Measurements from ENCODE around the gene FAM114A1.

Gene FAM114A1

GRCh38 chr4:38846015-38846414 is 21.6 kb upstream of the FAM114A1 start:
- H3K27me3 Mint-ChIP-seq = no peaks in the 10 kb centered on the region
- no peak overlapping the region for H3K4me3 Mint-ChIP-seq
- H3K27ac Mint-ChIP-seq = no peak overlapping the region
- no peaks in the 10 kb centered on the region for H3K4me1 Mint-ChIP-seq
- no peak for DNase-seq
- peaks cover 22 to 30% of the 10 kb centered on the region in 2 donors for H3K9me3 Mint-ChIP-seq
- ATAC-seq = no peak

GRCh38 chr4:38855466-38855865 is 12.1 kb upstream of the FAM114A1 start:
- H3K9me3 Mint-ChIP-seq = peaks cover 1 to 7% of the 10 kb centered on the region in 2 donors
- H3K27ac Mint-ChIP-seq = peak overlapping the region in 1 of 2 donors; percentile 98
- peak overlapping the region; percentile 43 to 76 for H3K4me3 Mint-ChIP-seq
- H3K27me3 Mint-ChIP-seq = no peaks in the 10 kb centered on the region
- ATAC-seq (no peak), DNase-seq (no peak)
- H3K4me1 Mint-ChIP-seq = peaks cover 27% of the 10 kb centered on the region

GRCh38 chr4:38856046-38856445 is 11.6 kb upstream of the FAM114A1 start:
- no peak for DNase-seq

DNA sequence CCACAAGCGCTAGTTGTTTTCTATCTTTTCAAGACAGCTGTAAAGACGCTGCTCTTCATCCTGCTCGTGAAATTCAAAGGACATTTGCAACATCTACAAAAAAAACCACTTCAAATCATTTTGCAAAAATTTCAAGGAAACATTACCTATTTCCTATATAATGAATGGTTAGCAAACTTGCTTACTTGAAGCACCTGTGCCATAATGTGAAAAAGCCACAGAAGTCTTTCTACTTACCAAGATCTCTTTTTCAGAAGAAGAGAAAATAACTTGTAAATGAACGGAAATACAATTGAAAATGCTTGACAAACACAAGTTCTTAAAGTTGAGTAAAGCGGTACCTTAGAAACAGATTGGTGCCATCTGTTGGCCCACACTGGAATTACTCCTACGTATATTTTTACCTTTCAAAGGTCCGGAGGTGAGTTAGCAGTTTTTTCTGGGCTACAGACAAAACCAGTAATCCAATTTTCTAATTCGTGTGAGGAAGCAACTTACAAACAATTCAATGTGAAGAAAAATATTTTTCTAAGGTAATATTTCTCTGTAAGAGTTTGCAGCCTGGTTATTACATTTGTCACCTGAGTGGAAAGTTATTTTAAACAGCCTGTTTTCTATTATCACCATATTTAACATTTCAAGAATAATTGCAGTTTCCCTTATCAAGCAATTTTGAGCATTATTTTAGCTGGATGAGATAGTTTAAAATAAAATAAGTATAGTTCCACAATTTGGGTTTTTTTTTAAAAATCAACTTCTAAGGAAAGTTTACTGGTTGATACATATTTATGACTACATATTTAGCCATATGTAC is 10.9 kb upstream of the FAM114A1 start, which contains the start of gene TLR6:
Gene TLR6 (minus strand): TSS at position 294 of the 814 bp plus-strand sequence. CDS start 27,344 bp downstream, outside the sequence.
- peaks cover 36% of the 10 kb centered on the region for H3K4me1 Mint-ChIP-seq
- H3K9me3 Mint-ChIP-seq = peaks cover 0 to under 1% of the 10 kb centered on the region in 2 donors
- H3K27ac Mint-ChIP-seq = peak within 1 kb of the TSS; percentile 43 to 98
- peak within 1 kb of the TSS; percentile 66 to 76 for H3K4me3 Mint-ChIP-seq
- H3K27me3 Mint-ChIP-seq = peaks cover 3% of the 10 kb centered on the region
- peak; percentile 57 for ATAC-seq
- DNase-seq = peak; percentile 62 to 68

More at GRCh38 chr4:38856046-38856445, 11.6 kb upstream of the FAM114A1 start:
- H3K27me3 Mint-ChIP-seq = no peaks in the 10 kb centered on the region
- ATAC-seq = peak; percentile 33
- peaks cover 0 to 5% of the 10 kb centered on the region in 2 donors for H3K9me3 Mint-ChIP-seq
- peak overlapping the region; percentile 43 to 76 for H3K4me3 Mint-ChIP-seq
- peaks cover 32% of the 10 kb centered on the region for H3K4me1 Mint-ChIP-seq
- H3K27ac Mint-ChIP-seq = peak overlapping the region; percentile 43 to 98

GRCh38 chr4:38857354-38858096 is 10.1 kb upstream of the FAM114A1 start:
- peak; percentile 30 to 52 for DNase-seq
- peak overlapping the region; percentile 66 to 76 for H3K4me3 Mint-ChIP-seq
- peak; percentile 85 for ATAC-seq

GRCh38 chr4:38858097-38858420 is 9.5 kb upstream of the FAM114A1 start:
- H3K4me1 Mint-ChIP-seq = peaks cover 36% of the 10 kb centered on the region
- peak overlapping the region; percentile 43 to 98 for H3K27ac Mint-ChIP-seq
- H3K27me3 Mint-ChIP-seq = peaks cover 6% of the 10 kb centered on the region
- ATAC-seq (no peak), DNase-seq (no peak)
- peak overlapping the region; percentile 66 to 76 for H3K4me3 Mint-ChIP-seq
- no peaks in the 10 kb centered on the region for H3K9me3 Mint-ChIP-seq

More at GRCh38 chr4:38857354-38858096, 10.1 kb upstream of the FAM114A1 start:
- Mint-ChIP-seq H3K27me3 (peaks cover 6% of the 10 kb centered on the region), H3K27ac (peak overlapping the region; percentile 43 to 98), H3K4me1 (peaks cover 36% of the 10 kb centered on the region), H3K9me3 (no peaks in the 10 kb centered on the region)

DNA sequence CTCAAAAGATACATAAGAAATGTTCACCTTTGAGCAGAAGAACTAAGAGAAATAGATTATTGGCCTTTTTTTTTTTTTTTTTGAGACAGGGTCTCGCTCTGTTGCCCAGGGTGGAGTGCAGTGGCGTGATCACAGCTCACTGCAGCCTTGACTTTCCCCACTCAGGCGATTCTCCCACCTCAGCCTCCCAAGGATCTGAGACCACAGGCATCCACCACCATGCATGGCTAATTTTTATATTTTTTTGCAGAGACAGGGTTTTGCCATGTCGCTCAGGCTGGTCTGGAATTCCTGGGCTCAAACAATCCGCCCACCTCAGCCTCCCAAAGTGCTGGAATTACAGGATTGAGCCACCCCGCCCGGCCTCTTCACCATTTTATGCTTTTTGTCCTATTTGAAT is 8.1 kb upstream of the FAM114A1 start:
- Mint-ChIP-seq H3K27me3 (peaks cover 6% of the 10 kb centered on the region), H3K27ac (no peak overlapping the region), H3K4me3 (no peak overlapping the region), H3K9me3 (no peaks in the 10 kb centered on the region), H3K4me1 (peaks cover 36% of the 10 kb centered on the region)
- no peak for ATAC-seq
- no peak for DNase-seq

DNA sequence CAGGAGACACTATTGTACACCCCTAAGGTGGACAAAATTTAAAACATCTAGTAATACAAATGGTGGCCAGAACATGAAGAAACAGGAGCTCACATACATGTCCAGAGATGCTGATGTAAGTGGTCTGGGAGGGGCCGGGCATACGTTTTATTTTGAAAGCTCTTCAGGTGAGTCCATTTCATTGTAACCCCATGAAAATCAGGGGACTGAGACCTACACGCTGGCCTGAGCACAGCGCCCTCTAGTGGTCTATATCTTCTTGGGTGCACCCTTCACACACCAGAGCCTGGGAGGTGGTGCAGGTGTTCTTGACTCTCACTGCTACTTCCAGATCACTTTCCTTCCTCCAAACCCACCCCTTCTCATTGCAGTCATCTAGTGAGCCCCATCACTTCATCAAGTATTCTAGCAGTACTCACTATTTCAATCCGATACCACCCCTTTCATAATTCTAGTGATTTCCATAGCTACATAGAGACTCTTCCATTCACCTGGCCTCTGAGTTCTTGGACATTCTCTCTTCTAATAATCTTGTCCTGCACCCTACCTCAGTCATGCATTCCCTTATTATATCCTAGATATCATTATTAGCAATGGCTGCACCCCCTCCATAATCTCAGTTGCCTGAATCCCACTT is 6.7 kb upstream of the FAM114A1 start:
- ATAC-seq (peak; percentile 76), DNase-seq (peak; percentile 59 to 67)
- no peaks in the 10 kb centered on the region for H3K9me3 Mint-ChIP-seq
- H3K4me1 Mint-ChIP-seq = peaks cover 35% of the 10 kb centered on the region
- peaks cover 6% of the 10 kb centered on the region for H3K27me3 Mint-ChIP-seq
- H3K4me3 Mint-ChIP-seq = no peak overlapping the region
- H3K27ac Mint-ChIP-seq = no peak overlapping the region

GRCh38 chr4:38861791-38862190 is 5.8 kb upstream of the FAM114A1 start:
- DNase-seq (no peak), ATAC-seq (no peak)
- Mint-ChIP-seq H3K27me3 (peaks cover 6% of the 10 kb centered on the region), H3K4me1 (peaks cover 32% of the 10 kb centered on the region), H3K4me3 (no peak overlapping the region), H3K9me3 (no peaks in the 10 kb centered on the region), H3K27ac (no peak overlapping the region)

GRCh38 chr4:38865445-38865844 is 2.2 kb upstream of the FAM114A1 start:
- Mint-ChIP-seq H3K27me3 (peaks cover 25% of the 10 kb centered on the region), H3K9me3 (no peaks in the 10 kb centered on the region), H3K27ac (no peak overlapping the region), H3K4me3 (no peak overlapping the region), H3K4me1 (peaks cover 19% of the 10 kb centered on the region)
- ATAC-seq (no peak), DNase-seq (no peak)

DNA sequence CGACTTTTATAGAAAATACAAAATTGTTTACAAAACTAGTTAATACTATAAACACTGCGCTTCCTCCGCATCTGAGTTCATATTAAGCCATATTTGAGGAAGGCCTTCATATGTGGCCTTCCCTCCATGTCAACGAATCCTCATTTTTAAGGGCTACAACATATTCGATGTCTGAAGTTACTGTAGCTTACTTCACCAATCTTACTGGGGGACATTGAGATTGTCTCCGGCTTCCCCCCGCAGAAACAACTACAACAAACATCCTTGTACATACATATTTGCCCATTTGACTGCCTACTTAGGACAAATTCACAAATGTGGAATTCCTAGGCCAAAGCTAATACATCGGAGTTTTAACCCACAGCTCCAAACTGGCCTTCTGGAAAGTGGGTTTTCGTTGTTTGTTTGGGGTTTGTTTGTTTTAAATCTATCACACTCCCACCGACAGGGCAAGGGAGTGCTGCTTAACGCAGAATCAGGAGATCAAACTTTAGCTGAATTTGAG is 581 bp upstream of the FAM114A1 start:
- no peaks in the 10 kb centered on the region for H3K9me3 Mint-ChIP-seq
- H3K27ac Mint-ChIP-seq = no peak overlapping the region
- peaks cover 11% of the 10 kb centered on the region for H3K4me1 Mint-ChIP-seq
- H3K27me3 Mint-ChIP-seq = peaks cover 22% of the 10 kb centered on the region
- peak; percentile 13 for ATAC-seq
- no peak for DNase-seq
- peak overlapping the region; percentile 51 to 69 for H3K4me3 Mint-ChIP-seq

- Mint-ChIP-seq H3K4me1 (peaks cover 11% of the 10 kb centered on the region), H3K9me3 (no peaks in the 10 kb centered on the region), H3K4me3 (peak overlapping the region; percentile 57 to 71), H3K27me3 (peaks cover 26% of the 10 kb centered on the region), H3K27ac (no peak overlapping the region)
- ATAC-seq (peak; percentile 29), DNase-seq (no peak)
Measured at GRCh38 chr4:38868059-38868960, 704 bp downstream of the FAM114A1 start.

DNA sequence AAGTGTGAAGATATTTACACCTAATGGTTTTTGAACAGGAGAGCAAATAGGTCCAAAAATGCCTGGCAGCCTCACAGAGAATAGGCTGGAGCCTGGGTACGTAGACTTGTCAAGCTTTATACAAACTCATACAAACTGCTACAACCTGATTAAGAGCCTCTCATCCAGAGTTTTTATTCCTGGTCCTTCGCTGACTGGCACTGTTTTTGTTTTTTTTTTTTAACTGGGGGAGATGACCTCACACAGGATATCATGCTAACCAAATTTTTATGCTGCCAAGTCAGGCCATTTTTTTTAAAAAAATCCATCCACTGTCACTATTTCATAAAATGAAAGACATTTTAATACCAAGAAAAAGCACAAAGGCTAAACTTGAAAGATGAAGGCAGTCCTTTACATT is 1.9 kb downstream of the FAM114A1 start:
- H3K27ac Mint-ChIP-seq = no peak overlapping the region
- no peak for ATAC-seq
- peaks cover 38% of the 10 kb centered on the region for H3K27me3 Mint-ChIP-seq
- H3K9me3 Mint-ChIP-seq = no peaks in the 10 kb centered on the region
- peaks cover 11% of the 10 kb centered on the region for H3K4me1 Mint-ChIP-seq
- no peak overlapping the region for H3K4me3 Mint-ChIP-seq
- DNase-seq = no peak

DNA sequence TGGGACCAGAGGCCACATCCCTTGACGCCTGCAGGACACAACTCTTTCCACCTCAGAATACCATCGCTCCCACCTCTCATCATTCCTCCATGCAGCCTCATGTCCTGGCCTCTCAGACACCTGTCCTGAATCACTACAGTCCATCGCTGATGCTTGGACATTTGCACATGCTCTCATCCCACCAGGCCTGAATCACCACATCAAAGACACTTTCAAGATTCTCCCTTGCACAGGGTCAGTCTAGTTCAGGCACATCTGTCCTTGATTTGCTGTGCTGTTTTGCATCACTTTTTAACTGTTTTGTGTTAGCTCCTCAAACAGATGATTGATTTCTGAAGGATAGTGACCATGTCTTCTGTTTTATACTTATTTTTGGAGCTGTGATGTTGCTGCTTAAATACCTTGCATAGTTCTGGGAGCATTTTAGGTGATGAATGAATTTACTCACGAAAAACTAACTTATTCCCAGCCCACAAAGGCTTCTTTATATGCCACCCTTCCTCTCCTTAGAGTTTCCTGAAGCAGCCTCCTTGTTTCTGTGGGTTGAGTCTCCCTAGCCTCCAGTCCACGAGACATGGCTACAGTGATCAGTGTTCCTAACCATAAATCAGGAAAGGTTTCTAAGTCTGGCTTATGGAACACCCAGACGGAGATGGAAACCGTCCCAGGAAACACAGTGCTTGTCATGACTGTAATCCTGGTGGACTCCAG is 2.6 kb downstream of the FAM114A1 start:
- H3K27me3 Mint-ChIP-seq = peaks cover 44% of the 10 kb centered on the region
- no peak overlapping the region for H3K27ac Mint-ChIP-seq
- no peak for ATAC-seq

More for the DNA sequence above, 2.6 kb downstream of the FAM114A1 start:
- Mint-ChIP-seq H3K4me3 (no peak overlapping the region), H3K9me3 (no peaks in the 10 kb centered on the region), H3K4me1 (peaks cover 10% of the 10 kb centered on the region)
- no peak for DNase-seq

Measured in stimulated activated naive CD8-positive, alpha-beta T cell treated with anti-CD3 and anti-CD28 coated beads, Interleukin-15, amount 100 ng/mL, for 72 hours (primary cell).